Lower lobe of right lung (tissue), 2 donors: ENCODE results near the gene CALN1. TPM values are rescaled to one million over a fixed set of nuclear protein-coding genes. Genes with fewer than 3 reads are reported as not detected.

Source experiments
- ATAC-seq, 2 donors: fragments of 200-7000 bp; cut with Tn5 transposase; one replicate each; pipeline ENCODE4 v1.9.1; 2020 to 2022; ENCODE audit warnings: mild to moderate bottlenecking in 2 of 2, moderate library complexity in 2 of 2
- DNase-seq: peaks from one replicate; pipeline ENCODE4 v3.0.0-alpha.2; 2020
- H3K27ac ChIP-seq: fragments of 200-600 bp; one replicate; pipeline ENCODE4 v1.8.0; 2022
- H3K27me3 ChIP-seq: fragments of 200-600 bp; one replicate; pipeline ENCODE4 v1.8.0; 2022; ENCODE audit warnings: low read depth
- H3K36me3 ChIP-seq: fragments of 200-600 bp; one replicate; pipeline ENCODE4 v1.8.0; 2022; ENCODE audit warnings: mild to moderate bottlenecking
- H3K4me1 ChIP-seq: fragments of 200-600 bp; one replicate; pipeline ENCODE4 v1.8.0; 2022
- H3K4me3 ChIP-seq: fragments of 200-600 bp; one replicate; pipeline ENCODE4 v1.8.0; 2022; ENCODE audit warnings: mild to moderate bottlenecking
- H3K9me3 ChIP-seq: fragments of 200-600 bp; one replicate; pipeline ENCODE4 v1.8.0; 2022
- intact Hi-C: fragments of 100-400 bp; cut with DNase I; formaldehyde crosslinking; loops from one replicate; pipeline ENCODE4 v1.11.0; 2022
- total RNA-seq: library from RNA; stranded (reverse); fragmentation: NEBNext Ultra II Directional; extraction: Animal tissue kit (Norgen Biotek cat#: 25700); gene quantifications from one replicate; pipeline ENCODE4 v1.2.1, GENCODE V29; 2021
- TF ChIP-seq, protein P1 (sequence below): fragments of 200-600 bp; IDR thresholded peaks from one replicate; pipeline ENCODE4 v1.8.0; 2022; ENCODE audit warnings: antibody characterized with exemption, mild to moderate bottlenecking
- donor health status: DM: no; HTN: yes; CAD: no; lungs with severe emphysema.

CALN1 gene
- total RNA-seq, 1 donor from 2014 or later: not detected

GRCh38 chr7:72114129-72114528, 298.0 kb downstream of the CALN1 start:
- TF ChIP-seq, protein P1, sequence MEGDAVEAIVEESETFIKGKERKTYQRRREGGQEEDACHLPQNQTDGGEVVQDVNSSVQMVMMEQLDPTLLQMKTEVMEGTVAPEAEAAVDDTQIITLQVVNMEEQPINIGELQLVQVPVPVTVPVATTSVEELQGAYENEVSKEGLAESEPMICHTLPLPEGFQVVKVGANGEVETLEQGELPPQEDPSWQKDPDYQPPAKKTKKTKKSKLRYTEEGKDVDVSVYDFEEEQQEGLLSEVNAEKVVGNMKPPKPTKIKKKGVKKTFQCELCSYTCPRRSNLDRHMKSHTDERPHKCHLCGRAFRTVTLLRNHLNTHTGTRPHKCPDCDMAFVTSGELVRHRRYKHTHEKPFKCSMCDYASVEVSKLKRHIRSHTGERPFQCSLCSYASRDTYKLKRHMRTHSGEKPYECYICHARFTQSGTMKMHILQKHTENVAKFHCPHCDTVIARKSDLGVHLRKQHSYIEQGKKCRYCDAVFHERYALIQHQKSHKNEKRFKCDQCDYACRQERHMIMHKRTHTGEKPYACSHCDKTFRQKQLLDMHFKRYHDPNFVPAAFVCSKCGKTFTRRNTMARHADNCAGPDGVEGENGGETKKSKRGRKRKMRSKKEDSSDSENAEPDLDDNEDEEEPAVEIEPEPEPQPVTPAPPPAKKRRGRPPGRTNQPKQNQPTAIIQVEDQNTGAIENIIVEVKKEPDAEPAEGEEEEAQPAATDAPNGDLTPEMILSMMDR: no peak
- DNase-seq: no peak
- intact Hi-C loops: no loop called here

DNA sequence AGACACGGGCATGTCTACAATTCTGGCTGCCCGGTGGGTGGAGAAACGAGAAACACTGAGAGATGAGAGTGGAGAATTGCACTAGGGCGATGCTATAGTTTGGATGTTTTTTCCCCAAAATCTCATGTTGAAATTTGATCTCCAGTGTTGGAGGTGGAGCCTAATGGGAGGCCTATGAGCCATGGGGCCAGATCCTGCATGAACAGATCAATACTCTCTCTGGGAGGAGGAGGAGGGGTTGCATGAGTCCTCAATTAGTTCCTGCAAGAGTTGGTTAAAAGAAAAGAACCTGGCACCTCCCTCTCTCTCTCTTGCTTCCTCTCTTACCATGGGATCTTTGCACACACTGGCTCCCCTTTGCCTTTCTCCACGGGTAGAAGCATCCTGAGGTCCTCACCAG, 299.1 kb downstream of the CALN1 start:
- DNase-seq (no peak), ATAC-seq (no peak)
- TF ChIP-seq, protein P1: no peak
- no peak overlapping the region for H3K27ac ChIP-seq
- peaks cover 12% of the 10 kb centered on the region for H3K9me3 ChIP-seq
- H3K4me1 ChIP-seq: no peaks in the 10 kb centered on the region
- H3K4me3 ChIP-seq: no peak overlapping the region
- H3K36me3 ChIP-seq: no peaks in the 10 kb centered on the region
- no peaks in the 10 kb centered on the region for H3K27me3 ChIP-seq
- intact Hi-C loops: no loop called here

More at GRCh38 chr7:72114129-72114528, 298.0 kb downstream of the CALN1 start:
- no peaks in the 10 kb centered on the region for H3K36me3 ChIP-seq
- no peak for ATAC-seq
- peaks cover under 1% of the 10 kb centered on the region for H3K9me3 ChIP-seq
- no peak overlapping the region for H3K27ac ChIP-seq
- no peak overlapping the region for H3K4me3 ChIP-seq
- H3K27me3 ChIP-seq: no peaks in the 10 kb centered on the region
- H3K4me1 ChIP-seq: no peaks in the 10 kb centered on the region

DNA sequence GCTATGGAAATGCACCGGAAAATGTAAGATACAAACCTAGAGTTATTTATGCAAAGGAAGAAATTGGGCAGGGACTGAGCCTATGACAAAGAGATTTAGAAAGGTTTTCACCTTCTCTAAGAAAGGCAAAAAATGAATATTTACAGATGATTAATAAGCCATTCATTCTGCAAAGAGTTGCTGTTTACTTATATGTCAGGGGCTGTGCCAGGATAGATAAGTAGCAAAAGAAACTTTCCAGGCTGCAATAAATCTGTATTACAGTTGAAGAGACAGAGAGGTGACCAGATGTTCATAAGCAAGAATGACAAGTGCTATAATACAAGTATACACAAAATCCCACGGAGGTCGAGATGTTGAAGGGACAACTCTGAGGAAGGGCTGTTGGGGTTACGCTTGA, 299.6 kb downstream of the CALN1 start:
- H3K27me3 ChIP-seq: no peaks in the 10 kb centered on the region
- intact Hi-C loops: no loop called here
- no peak for DNase-seq
- H3K4me1 ChIP-seq: no peaks in the 10 kb centered on the region
- no peaks in the 10 kb centered on the region for H3K36me3 ChIP-seq
- TF ChIP-seq, protein P1: no peak
- no peak overlapping the region for H3K4me3 ChIP-seq
- H3K9me3 ChIP-seq: peaks cover 14% of the 10 kb centered on the region
- no peak overlapping the region for H3K27ac ChIP-seq
- no peak for ATAC-seq

DNA sequence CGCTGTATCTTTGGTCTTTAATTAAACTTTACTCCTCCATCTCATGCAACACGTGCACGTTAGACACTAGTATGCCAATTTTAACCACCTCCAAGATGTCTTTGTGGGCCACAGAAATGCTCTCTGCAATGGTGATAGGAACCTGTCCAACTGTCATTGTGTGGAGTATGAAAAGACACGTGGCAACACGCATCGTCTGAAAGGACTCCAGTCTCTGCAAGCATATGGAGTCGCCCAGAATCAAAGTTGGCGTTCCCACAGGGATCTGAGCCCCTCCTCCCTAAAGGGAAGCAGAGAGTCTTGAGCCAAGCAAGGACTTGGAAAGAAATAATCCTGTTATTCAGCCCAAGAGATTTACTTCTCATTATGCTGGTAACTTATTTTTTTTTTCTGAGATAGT, 301.1 kb downstream of the CALN1 start:
- Histone ChIP-seq H3K27ac (no peak overlapping the region), H3K4me3 (no peak overlapping the region), H3K36me3 (no peaks in the 10 kb centered on the region), H3K4me1 (no peaks in the 10 kb centered on the region), H3K27me3 (no peaks in the 10 kb centered on the region), H3K9me3 (peaks cover 14% of the 10 kb centered on the region)
- DNase-seq (no peak), ATAC-seq (no peak)
- intact Hi-C loops: no loop called here
- TF ChIP-seq, protein P1: no peak

- DNase-seq: no peak
- H3K27me3 ChIP-seq: no peaks in the 10 kb centered on the region
- peaks cover 14% of the 10 kb centered on the region for H3K9me3 ChIP-seq
- no peak overlapping the region for H3K27ac ChIP-seq
- no peak for ATAC-seq
- TF ChIP-seq, protein P1: no peak
- H3K4me1 ChIP-seq: no peaks in the 10 kb centered on the region
- intact Hi-C loops: no loop called here
- no peaks in the 10 kb centered on the region for H3K36me3 ChIP-seq
- H3K4me3 ChIP-seq: no peak overlapping the region
Observed at GRCh38 chr7:72109566-72109965, 302.6 kb downstream of the CALN1 start.

- H3K27ac ChIP-seq: no peak overlapping the region
- no peak overlapping the region for H3K4me3 ChIP-seq
- ATAC-seq (no peak), DNase-seq (no peak)
- H3K36me3 ChIP-seq: no peaks in the 10 kb centered on the region
- no peaks in the 10 kb centered on the region for H3K27me3 ChIP-seq
- H3K4me1 ChIP-seq: no peaks in the 10 kb centered on the region
- TF ChIP-seq, protein P1: no peak
- intact Hi-C loops: no loop called here
- H3K9me3 ChIP-seq: peaks cover 14% of the 10 kb centered on the region
Observed at GRCh38 chr7:72106405-72106804, 305.7 kb downstream of the CALN1 start.
